ENCODE data around the gene ACKR2.

ACKR2 gene

DNA sequence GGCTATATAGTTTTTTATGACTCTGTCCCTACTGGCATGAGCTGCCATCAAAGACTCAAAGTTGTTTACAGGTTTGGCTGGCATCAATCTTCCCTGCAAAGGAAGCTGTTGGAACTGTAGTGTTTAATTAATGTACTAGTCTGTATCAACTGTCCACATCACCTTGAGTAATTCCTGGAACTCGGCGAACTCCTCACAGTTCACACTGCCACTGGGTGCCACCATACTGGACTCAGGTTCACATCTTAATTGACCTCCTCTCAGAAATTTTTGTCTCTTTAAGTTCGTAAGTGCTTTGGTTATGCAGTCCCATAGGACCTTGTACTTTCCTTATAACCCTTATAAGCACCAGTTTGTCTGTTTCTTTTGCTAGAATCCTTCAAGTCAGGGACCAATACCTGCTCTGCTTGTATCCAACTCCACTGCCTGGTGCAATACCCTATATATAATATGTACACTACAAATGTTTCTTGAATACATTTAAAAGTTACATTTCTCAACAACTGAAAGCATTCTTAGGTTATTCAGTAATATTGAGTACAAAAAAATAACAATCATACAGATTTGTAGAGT, 8.1 kb upstream of the ACKR2 start:
- H3K4me3 ChIP-seq (ENCODE audit: low read length): no peak overlapping the region
- no peak for TF ChIP-seq CTCF (conservative IDR thresholded peaks at IDR 0.05; ENCODE audit: low read depth, low read length)
- no peak for DNase-seq (ENCODE audit: low read depth)

GRCh38 chr3:42801784-42802183, 7.5 kb upstream of the ACKR2 start:
- no peak for TF ChIP-seq CTCF (conservative IDR thresholded peaks at IDR 0.05; ENCODE audit: low read depth, low read length)
- H3K4me3 ChIP-seq (ENCODE audit: low read length): no peak overlapping the region
- no peak for DNase-seq (ENCODE audit: low read depth)

DNA sequence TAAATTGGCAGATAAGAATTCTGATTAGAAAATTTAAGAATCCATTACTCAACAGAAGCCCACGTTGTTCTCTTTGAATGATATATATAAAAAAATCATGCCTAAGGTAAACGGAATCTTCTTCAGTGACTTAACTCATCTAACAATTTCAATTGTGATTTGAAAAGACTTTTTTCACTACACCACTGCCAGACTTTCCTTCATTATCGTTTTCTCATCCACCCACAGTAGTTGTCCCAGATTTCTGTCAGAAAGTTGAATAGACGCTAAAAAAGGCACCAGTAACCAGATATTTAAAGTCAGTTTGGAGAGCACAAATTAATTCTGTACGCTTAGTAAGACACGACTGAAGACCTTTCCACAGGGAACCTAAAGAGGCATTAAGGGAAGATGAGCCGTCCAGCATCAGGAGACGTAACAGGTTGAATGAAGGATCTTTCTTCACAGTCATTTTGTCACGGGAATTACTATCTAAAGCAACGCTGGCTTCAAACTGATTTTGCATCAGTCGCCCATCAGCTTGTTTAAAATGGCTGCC, 6.3 kb upstream of the ACKR2 start:
- H3K4me3 ChIP-seq (ENCODE audit: low read length): peak overlapping the region; percentile 90
- TF ChIP-seq CTCF (conservative IDR thresholded peaks at IDR 0.05; ENCODE audit: low read depth, low read length): no peak
- DNase-seq (ENCODE audit: low read depth): no peak

- no peak for TF ChIP-seq CTCF (conservative IDR thresholded peaks at IDR 0.05; ENCODE audit: low read depth, low read length)
- DNase-seq (ENCODE audit: low read depth): no peak
- H3K4me3 ChIP-seq (ENCODE audit: low read length): peak overlapping the region; percentile 90
Observed at GRCh38 chr3:42803414-42804105, 5.7 kb upstream of the ACKR2 start.

DNA sequence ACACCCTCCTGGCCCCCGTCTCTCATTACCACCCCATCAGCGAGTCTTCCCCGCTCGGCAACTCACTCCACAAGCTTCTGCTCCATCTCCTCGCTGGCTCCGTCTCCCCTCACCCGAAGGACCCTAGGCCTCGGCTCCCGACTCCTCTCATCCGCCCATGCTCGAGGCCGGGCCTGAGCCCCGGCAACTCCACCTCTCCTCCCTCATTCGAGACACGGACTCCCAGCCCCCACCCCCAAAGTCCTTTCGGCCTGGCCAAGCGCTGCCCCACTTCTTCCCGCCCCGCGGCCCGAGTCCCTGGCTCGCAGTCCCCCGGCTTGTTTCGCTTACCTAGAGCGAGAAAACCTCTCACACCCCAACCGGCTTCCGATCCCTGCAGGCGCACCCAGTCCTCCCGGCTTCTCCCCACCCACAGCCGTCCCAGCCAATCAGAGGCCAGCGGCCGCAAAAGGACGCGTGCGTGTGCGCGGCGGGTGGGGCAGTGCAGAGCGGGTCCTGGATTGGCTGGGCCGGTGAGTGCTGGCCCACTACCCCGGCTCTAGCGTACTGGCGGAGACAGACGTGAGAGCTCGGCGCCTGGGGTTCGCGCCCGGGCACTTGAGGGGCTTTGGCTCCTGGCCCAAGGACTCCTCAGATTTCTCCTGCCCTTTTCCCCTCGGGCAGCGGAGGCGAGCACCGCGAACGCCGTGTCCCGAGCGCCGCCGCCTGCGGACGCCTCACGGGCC, 5.0 kb upstream of the ACKR2 start, which contains the start of gene HIGD1A:
Gene HIGD1A (minus strand): TSS at position 385 of the 725 bp plus-strand sequence. CDS start 10,237 bp downstream, outside the sequence.
- H3K4me3 ChIP-seq (ENCODE audit: low read length): peak within 1 kb of the TSS; percentile 90
- DNase-seq (ENCODE audit: low read depth): peak; percentile 82
- no peak for TF ChIP-seq CTCF (conservative IDR thresholded peaks at IDR 0.05; ENCODE audit: low read depth, low read length)

DNA sequence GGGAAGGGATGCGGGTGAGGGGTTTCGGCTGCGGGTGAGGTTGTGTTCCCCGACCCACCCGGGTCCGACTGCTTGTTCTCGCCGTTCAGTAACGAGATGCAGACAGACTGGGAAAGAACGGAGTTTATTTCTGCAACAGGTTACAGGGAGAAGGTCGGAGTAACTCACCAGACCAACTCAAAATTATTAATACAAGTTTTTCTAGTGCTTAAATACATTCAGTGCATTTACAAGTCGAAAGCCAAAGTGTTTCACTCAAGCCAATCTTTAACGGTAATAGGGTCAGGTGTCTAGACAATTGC, 4.5 kb upstream of the ACKR2 start:
- no peak for DNase-seq (ENCODE audit: low read depth)
- TF ChIP-seq CTCF (conservative IDR thresholded peaks at IDR 0.05; ENCODE audit: low read depth, low read length): no peak
- peak overlapping the region; percentile 90 for H3K4me3 ChIP-seq (ENCODE audit: low read length)
